SK-N-SH (cell line): ENCODE results near the gene DGUOK. TPM values are rescaled to one million over a fixed set of nuclear protein-coding genes. Genes with fewer than 3 reads are reported as not detected.
A peak's percentile ranks its signal among the peaks of the same experiment; 100 is the strongest.

Experiments used
- CTCF ChIA-PET: fragments of 300-600, 350-600 bp; formaldehyde crosslinking; extraction: SDS; loops from one replicate; lab custom pipeline; 2021; lab: Yijun Ruan, JAX
- POLR2A ChIA-PET: fragments of 350-600 bp; sonication (Branson Sonifier 250); formaldehyde crosslinking; extraction: SDS; loops from one replicate; lab custom pipeline; 2020; ENCODE audit warnings: antibody characterized with exemption, inconsistent platforms; lab: Yijun Ruan, JAX
- DNase-seq: peaks from one replicate; pipeline ENCODE4 v3.0.0; 2012
- H2AFZ ChIP-seq: fragments of 200-600 bp; sonication (generic); 2 replicates; pipeline ENCODE4 v1.8.1; 2016; ENCODE audit warnings: antibody characterized with exemption, mild to moderate bottlenecking, low read depth
- H3F3A ChIP-seq: fragments of 200-600 bp; sonication (generic); replicated peaks from 2 replicates; pipeline ENCODE3; 2016; ENCODE audit warnings: antibody characterized with exemption, mild to moderate bottlenecking; ENCODE audit not compliant: insufficient read depth
- H3K27ac ChIP-seq, 2 experiments: fragments of 200-500 bp in 1 of 2; fragments of 200-600 bp in 1 of 2; sonication (Bioruptor generic) in 1 of 2; sonication (generic), shearing (Covaris generic) in 1 of 2; 2 replicates each; pipeline versions ENCODE4 v1.5.1 to v1.6.1; 2014 to 2016; ENCODE audit warnings: low read depth in 2 of 2, inconsistent platforms in 1 of 2, low read length in 1 of 2, mild to moderate bottlenecking in 1 of 2, mixed read lengths in 1 of 2
- H3K27me3 ChIP-seq: fragments of 200-600 bp; sonication (generic), shearing (Covaris generic); 2 replicates; pipeline ENCODE4 v1.6.1; 2016; ENCODE audit warnings: mixed run types; ENCODE audit not compliant: insufficient read depth
- H3K36me3 ChIP-seq, 2 experiments: fragments of 200-500 bp in 1 of 2; fragments of 200-600 bp in 1 of 2; sonication (Bioruptor generic) in 1 of 2; sonication (generic) in 1 of 2; replicated peaks in 1 of 2; 2 replicates each; pipeline versions ENCODE3 to v1.5.1; 2014 to 2016; ENCODE audit warnings: low read length in 1 of 2, mild to moderate bottlenecking in 1 of 2; ENCODE audit not compliant: insufficient read depth in 2 of 2, control insufficient read depth in 1 of 2
- H3K4me1 ChIP-seq, 2 experiments: fragments of 200-500 bp in 1 of 2; fragments of 200-600 bp in 1 of 2; sonication (Bioruptor generic) in 1 of 2; sonication (generic), shearing (Covaris generic) in 1 of 2; 2 replicates each; pipeline versions ENCODE4 v1.5.1 to v1.6.1; 2014 to 2016; ENCODE audit warnings: low read depth in 1 of 2, low read length in 1 of 2, mixed run types in 1 of 2; ENCODE audit not compliant: insufficient read depth in 2 of 2, control insufficient read depth in 1 of 2
- H3K4me2 ChIP-seq: fragments of 200-600 bp; sonication (generic), shearing (Covaris generic); 2 replicates; pipeline ENCODE4 v1.6.1; 2017; ENCODE audit warnings: mixed run types
- H3K4me3 ChIP-seq, 2 experiments: fragments of 200-500 bp in 1 of 2; fragments of 200-600 bp in 1 of 2; sonication (Bioruptor generic) in 1 of 2; sonication (generic), shearing (Covaris generic) in 1 of 2; 2 replicates each; pipeline versions ENCODE4 v1.5.1 to v1.8.1; 2014 to 2016; ENCODE audit warnings: low read depth in 2 of 2, inconsistent platforms in 1 of 2, low read length in 1 of 2, mild to moderate bottlenecking in 1 of 2, mixed read lengths in 1 of 2, moderate library complexity in 1 of 2
- H3K79me2 ChIP-seq: fragments of 200-600 bp; sonication (generic); 2 replicates; pipeline ENCODE4 v1.8.1; 2017; ENCODE audit warnings: mild to moderate bottlenecking; ENCODE audit not compliant: insufficient read depth
- H3K9ac ChIP-seq: fragments of 200-600 bp; sonication (generic); 2 replicates; pipeline ENCODE4 v1.6.1; 2017; ENCODE audit warnings: mixed run types
- H3K9me2 ChIP-seq: fragments of 200-600 bp; sonication (generic); 2 replicates; pipeline ENCODE4 v1.6.1; 2017; ENCODE audit warnings: mixed run types
- H3K9me3 ChIP-seq: fragments of 200-600 bp; sonication (generic); 2 replicates; pipeline ENCODE4 v1.6.1; 2017; ENCODE audit warnings: mixed run types, mild to moderate bottlenecking, moderate library complexity
- H4K20me1 ChIP-seq: fragments of 200-600 bp; sonication (generic); 2 replicates; pipeline ENCODE4 v1.6.1; 2017; ENCODE audit warnings: mild to moderate bottlenecking, mixed run types; ENCODE audit not compliant: insufficient read depth
- CHD2 ChIP-seq: fragments of 150-350 bp; IDR thresholded peaks from 2 replicates; pipeline ENCODE4 v1.6.1; 2018; ENCODE audit warnings: low read length; ENCODE audit not compliant: partially characterized antibody
- ELF1 ChIP-seq: IDR thresholded peaks from 2 replicates; pipeline ENCODE4 v1.4.0; 2012
- EZH2phosphoT487 ChIP-seq: fragments of 200-600 bp; sonication (generic); IDR thresholded peaks from 2 replicates; pipeline ENCODE4 v1.6.1; 2017; ENCODE audit warnings: low read depth, mixed run types, mild to moderate bottlenecking, antibody characterized with exemption, moderate library complexity, borderline replicate concordance
- GABPA ChIP-seq: IDR thresholded peaks from 2 replicates; pipeline ENCODE4 v1.4.0; 2012; ENCODE audit warnings: low read depth, mild to moderate bottlenecking
- JUND ChIP-seq: IDR thresholded peaks from 2 replicates; pipeline ENCODE4 v1.4.0; 2012
- MEF2A ChIP-seq: IDR thresholded peaks from 2 replicates; pipeline ENCODE4 v1.4.0; 2012; ENCODE audit warnings: low read depth, borderline replicate concordance
- MXI1 ChIP-seq: IDR thresholded peaks from 2 replicates; pipeline ENCODE4 v1.6.1; 2012; ENCODE audit warnings: mild to moderate bottlenecking, low read depth, low read length, improper control_type of control experiment
- NRF1 ChIP-seq: IDR thresholded peaks from 2 replicates; pipeline ENCODE4 v1.6.1; 2012; ENCODE audit warnings: low read depth, mild to moderate bottlenecking, low read length
- POLR2AphosphoS5 ChIP-seq: IDR thresholded peaks from 2 replicates; pipeline ENCODE4 v1.6.1; 2012; ENCODE audit warnings: low read depth, low read length
- RCOR1 ChIP-seq: fragments of 150-350 bp; IDR thresholded peaks from 2 replicates; pipeline ENCODE4 v1.6.1; 2017; ENCODE audit warnings: antibody characterized with exemption, low read length
- RFX5 ChIP-seq: IDR thresholded peaks from 2 replicates; pipeline ENCODE4 v1.6.1; 2012; ENCODE audit warnings: mild to moderate bottlenecking, improper control_type of control experiment, low read length
- SIN3A ChIP-seq: IDR thresholded peaks from 2 replicates; pipeline ENCODE4 v1.6.1; 2012; ENCODE audit warnings: low read depth, mild to moderate bottlenecking, low read length, moderate library complexity, borderline replicate concordance
- TAF1 ChIP-seq: IDR thresholded peaks from 2 replicates; pipeline ENCODE4 v1.6.1; 2012; ENCODE audit warnings: low read depth, mild to moderate bottlenecking, low read length, moderate library complexity, borderline replicate concordance
- TCF12 ChIP-seq: IDR thresholded peaks from 2 replicates; pipeline ENCODE4 v1.4.0; 2012
- YY1 ChIP-seq: IDR thresholded peaks from 2 replicates; pipeline ENCODE4 v1.4.0; 2012; ENCODE audit warnings: low read depth, mild to moderate bottlenecking
- WGBS: methylation state at CpG from one replicate; pipeline ENCODE4 v1.1.6; 2017; ENCODE audit warnings: low lambda C conversion rate; 5-methylcytosine and 5-hydroxymethylcytosine counted together
- polyA plus RNA-seq, 3 experiments: library from polyadenylated mRNA; depleted of rRNA; stranded (reverse); fragments of >200 nt; gene quantifications; 2 replicates each; pipeline ENCODE4 v1.2.3, GENCODE V29; 2012
- TF ChIP-seq, protein P1 (sequence below): IDR thresholded peaks from 2 replicates; pipeline ENCODE4 v1.6.1; 2012; ENCODE audit warnings: mild to moderate bottlenecking, low read depth, low read length, moderate library complexity
- TF ChIP-seq, protein P2 (sequence below): IDR thresholded peaks from 2 replicates; pipeline ENCODE4 v1.4.0; 2012; ENCODE audit warnings: low read depth, borderline replicate concordance
- TF ChIP-seq, protein P3 (sequence below): IDR thresholded peaks from 2 replicates; pipeline ENCODE4 v1.4.0; 2012; ENCODE audit warnings: low read depth

DGUOK gene
- 122 and 130 TPM in 2 replicates for polyA plus RNA-seq (2012; rRNA removed)
- polyA plus RNA-seq (2012; cell fraction: cytosol; rRNA removed) = 128 and 130 TPM in 2 replicates
- 56.8 and 62.7 TPM in 2 replicates for polyA plus RNA-seq (2012; cell fraction: nucleus; rRNA removed)

DNA sequence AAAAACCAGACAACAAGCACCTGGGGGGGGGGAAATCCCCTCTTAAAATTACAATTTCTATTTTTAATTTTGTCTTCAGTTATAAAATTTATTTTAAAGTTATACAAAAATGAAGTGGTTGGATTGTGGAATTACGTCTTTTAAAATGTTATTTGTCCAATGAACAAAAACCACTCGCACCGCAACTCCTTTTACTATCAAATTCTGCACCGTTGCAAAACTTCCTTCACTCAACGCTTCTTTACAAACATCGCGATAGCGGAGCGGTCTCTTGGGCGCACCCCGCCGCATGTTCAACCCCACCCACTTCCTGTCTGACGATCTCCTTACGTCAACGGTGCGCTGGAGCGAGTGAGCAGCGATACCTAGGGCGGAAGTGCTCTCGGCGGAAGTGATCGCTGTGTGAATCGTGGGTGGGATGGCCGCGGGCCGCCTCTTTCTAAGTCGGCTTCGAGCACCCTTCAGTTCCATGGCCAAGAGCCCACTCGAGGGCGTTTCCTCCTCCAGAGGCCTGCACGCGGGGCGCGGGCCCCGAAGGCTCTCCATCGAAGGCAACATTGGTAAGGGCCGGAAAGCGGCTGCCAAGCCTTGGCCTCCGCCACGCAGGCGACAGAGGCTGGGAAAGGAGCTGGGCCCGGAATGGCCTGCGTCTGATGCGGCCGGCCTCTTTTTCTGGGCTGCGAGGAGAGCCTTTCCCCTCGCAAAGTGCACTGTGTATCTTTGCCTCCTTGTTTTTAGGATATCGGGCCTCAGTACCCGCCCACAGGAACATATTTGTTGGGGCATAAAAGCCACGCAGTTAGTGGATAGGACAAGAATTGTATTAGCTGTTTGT, at the start of gene DGUOK:
TSS of gene DGUOK (plus strand) at position 388 of the 835 bp plus-strand sequence. CDS start at position 419, 31 bp downstream.
- Histone ChIP-seq H3K27me3 (no peaks in the 10 kb centered on the region), H3K9me2 (no peaks in the 10 kb centered on the region), H3K4me1 (peaks cover 14 to 17% of the 10 kb centered on the region in 2 experiments; a peak in 3 of 4 replicates), H3K9me3 (no peaks in the 10 kb centered on the region), H3K79me2 (peaks cover 48% of the 10 kb centered on the region), H3K36me3 (peaks cover 0 to 10% of the 10 kb centered on the region in 2 experiments), H3K4me3 (peak within 1 kb of the TSS; percentile 76 to 87), H4K20me1 (peaks cover 33% of the 10 kb centered on the region), H3K4me2 (peak within 1 kb of the TSS; percentile 77), H3F3A (peaks cover 9% of the 10 kb centered on the region), H2AFZ (peak within 1 kb of the TSS; percentile 67), H3K9ac (peak within 1 kb of the TSS; percentile 98), H3K27ac (peak within 1 kb of the TSS; percentile 88 to 94)
- ChIA-PET POLR2A (interaction anchor here (0.6 to 1.8 kb wide), 7 partner anchors 10 to 252 kb away, joined by 3 to 7 read pairs (median 4); partner anchors contain the start of genes MOB1A and STAMBP), CTCF (no interaction called here)
- WGBS = 2% methylated on average over 38 of the region's 50 CpGs
- peak; percentile 92 for DNase-seq
- peak; percentile 100 for TF ChIP-seq CHD2
- TF ChIP-seq, protein P1, sequence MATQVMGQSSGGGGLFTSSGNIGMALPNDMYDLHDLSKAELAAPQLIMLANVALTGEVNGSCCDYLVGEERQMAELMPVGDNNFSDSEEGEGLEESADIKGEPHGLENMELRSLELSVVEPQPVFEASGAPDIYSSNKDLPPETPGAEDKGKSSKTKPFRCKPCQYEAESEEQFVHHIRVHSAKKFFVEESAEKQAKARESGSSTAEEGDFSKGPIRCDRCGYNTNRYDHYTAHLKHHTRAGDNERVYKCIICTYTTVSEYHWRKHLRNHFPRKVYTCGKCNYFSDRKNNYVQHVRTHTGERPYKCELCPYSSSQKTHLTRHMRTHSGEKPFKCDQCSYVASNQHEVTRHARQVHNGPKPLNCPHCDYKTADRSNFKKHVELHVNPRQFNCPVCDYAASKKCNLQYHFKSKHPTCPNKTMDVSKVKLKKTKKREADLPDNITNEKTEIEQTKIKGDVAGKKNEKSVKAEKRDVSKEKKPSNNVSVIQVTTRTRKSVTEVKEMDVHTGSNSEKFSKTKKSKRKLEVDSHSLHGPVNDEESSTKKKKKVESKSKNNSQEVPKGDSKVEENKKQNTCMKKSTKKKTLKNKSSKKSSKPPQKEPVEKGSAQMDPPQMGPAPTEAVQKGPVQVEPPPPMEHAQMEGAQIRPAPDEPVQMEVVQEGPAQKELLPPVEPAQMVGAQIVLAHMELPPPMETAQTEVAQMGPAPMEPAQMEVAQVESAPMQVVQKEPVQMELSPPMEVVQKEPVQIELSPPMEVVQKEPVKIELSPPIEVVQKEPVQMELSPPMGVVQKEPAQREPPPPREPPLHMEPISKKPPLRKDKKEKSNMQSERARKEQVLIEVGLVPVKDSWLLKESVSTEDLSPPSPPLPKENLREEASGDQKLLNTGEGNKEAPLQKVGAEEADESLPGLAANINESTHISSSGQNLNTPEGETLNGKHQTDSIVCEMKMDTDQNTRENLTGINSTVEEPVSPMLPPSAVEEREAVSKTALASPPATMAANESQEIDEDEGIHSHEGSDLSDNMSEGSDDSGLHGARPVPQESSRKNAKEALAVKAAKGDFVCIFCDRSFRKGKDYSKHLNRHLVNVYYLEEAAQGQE = 0 out of 2 replicates have a peak, but pooled peaks have one; percentile 7
- peak; percentile 95 for TF ChIP-seq POLR2AphosphoS5
- TF ChIP-seq JUND = no peak
- TF ChIP-seq YY1 = peak; percentile 86
- TF ChIP-seq GABPA = peak; percentile 92
- no peak; the same call in 1 of the 2 replicates for TF ChIP-seq TCF12
- TF ChIP-seq SIN3A = peak; percentile 72; the same call in 1 of the 2 replicates
- TF ChIP-seq EZH2phosphoT487 = no peak
- TF ChIP-seq MXI1 = peak; percentile 60
- TF ChIP-seq ELF1 = peak; percentile 92
- TF ChIP-seq RFX5 = no peak
- peak; percentile 73; the same call in 1 of the 2 replicates for TF ChIP-seq TAF1
- TF ChIP-seq, protein P2, sequence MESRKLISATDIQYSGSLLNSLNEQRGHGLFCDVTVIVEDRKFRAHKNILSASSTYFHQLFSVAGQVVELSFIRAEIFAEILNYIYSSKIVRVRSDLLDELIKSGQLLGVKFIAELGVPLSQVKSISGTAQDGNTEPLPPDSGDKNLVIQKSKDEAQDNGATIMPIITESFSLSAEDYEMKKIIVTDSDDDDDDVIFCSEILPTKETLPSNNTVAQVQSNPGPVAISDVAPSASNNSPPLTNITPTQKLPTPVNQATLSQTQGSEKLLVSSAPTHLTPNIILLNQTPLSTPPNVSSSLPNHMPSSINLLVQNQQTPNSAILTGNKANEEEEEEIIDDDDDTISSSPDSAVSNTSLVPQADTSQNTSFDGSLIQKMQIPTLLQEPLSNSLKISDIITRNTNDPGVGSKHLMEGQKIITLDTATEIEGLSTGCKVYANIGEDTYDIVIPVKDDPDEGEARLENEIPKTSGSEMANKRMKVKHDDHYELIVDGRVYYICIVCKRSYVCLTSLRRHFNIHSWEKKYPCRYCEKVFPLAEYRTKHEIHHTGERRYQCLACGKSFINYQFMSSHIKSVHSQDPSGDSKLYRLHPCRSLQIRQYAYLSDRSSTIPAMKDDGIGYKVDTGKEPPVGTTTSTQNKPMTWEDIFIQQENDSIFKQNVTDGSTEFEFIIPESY = peak; percentile 98
- TF ChIP-seq NRF1 = peak; percentile 51
- TF ChIP-seq, protein P3, sequence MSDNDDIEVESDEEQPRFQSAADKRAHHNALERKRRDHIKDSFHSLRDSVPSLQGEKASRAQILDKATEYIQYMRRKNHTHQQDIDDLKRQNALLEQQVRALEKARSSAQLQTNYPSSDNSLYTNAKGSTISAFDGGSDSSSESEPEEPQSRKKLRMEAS = peak; percentile 96
- no peak for TF ChIP-seq RCOR1
- no peak for TF ChIP-seq MEF2A
